CD8-positive, alpha-beta memory T cell (primary cell): ENCODE data around the gene GAREM1. TPM values are rescaled to one million over a fixed set of nuclear protein-coding genes. Genes with fewer than 3 reads are reported as not detected.

ENCODE experiments used
- CTCF ChIA-PET: fragments of 350-600 bp; sonication (Branson Sonifier 250); formaldehyde crosslinking; loops from one replicate; lab custom pipeline; 2021; ENCODE audit warnings: antibody characterized with exemption; lab: Charles Lee
- POLR2A ChIA-PET: fragments of 350-600 bp; sonication (Branson Sonifier 250); formaldehyde crosslinking; loops from one replicate; lab custom pipeline; 2021; ENCODE audit warnings: antibody characterized with exemption; lab: Charles Lee
- DNase-seq, 5 donors: peaks; one replicate each; pipeline versions ENCODE4 v3.0.0 to v3.0.0-alpha.2; 2020 to 2022; ENCODE audit warnings: mixed read lengths in 1 of 5
- H3K27ac ChIP-seq: one replicate; pipeline ENCODE4 v1.7.0; 2013; ENCODE audit warnings: low read depth, mild to moderate bottlenecking, low read length, moderate library complexity
- H3K27me3 ChIP-seq: 2 replicates; pipeline ENCODE4 v1.7.0; 2013; ENCODE audit warnings: low read length, mild to moderate bottlenecking; ENCODE audit not compliant: insufficient read depth, poor library complexity, severe bottlenecking
- H3K36me3 ChIP-seq: 2 replicates; pipeline ENCODE4 v1.7.0; 2013; ENCODE audit warnings: mild to moderate bottlenecking, low read length, moderate library complexity; ENCODE audit not compliant: insufficient read depth
- H3K4me1 ChIP-seq: 2 replicates; pipeline ENCODE4 v1.7.0; 2013; ENCODE audit warnings: mild to moderate bottlenecking, low read length, moderate library complexity; ENCODE audit not compliant: insufficient read depth
- H3K4me3 ChIP-seq: 2 replicates; pipeline ENCODE4 v1.7.0; 2013; ENCODE audit warnings: mild to moderate bottlenecking, low read length
- H3K9me3 ChIP-seq: 2 replicates; pipeline ENCODE4 v1.7.0; 2013; ENCODE audit warnings: mild to moderate bottlenecking, low read length
- H3K27ac Mint-ChIP-seq, 8 donors: one replicate each; pipeline ENCODE4 v1.8.0; 2020 to 2021; ENCODE audit warnings: mixed read lengths in 8 of 8, mild to moderate bottlenecking in 6 of 8, inconsistent platforms in 3 of 8, moderate library complexity in 3 of 8
- H3K27me3 Mint-ChIP-seq, 2 donors: one replicate each; pipeline ENCODE4 v1.8.0; 2020 to 2021; ENCODE audit warnings: mixed read lengths in 2 of 2, mild to moderate bottlenecking in 1 of 2, moderate library complexity in 1 of 2
- H3K36me3 Mint-ChIP-seq, 3 donors: one replicate each; pipeline ENCODE4 v1.8.0; 2020 to 2021; ENCODE audit warnings: mixed read lengths in 3 of 3, inconsistent platforms in 1 of 3, mild to moderate bottlenecking in 1 of 3
- H3K4me1 Mint-ChIP-seq, 3 donors: one replicate each; pipeline ENCODE4 v1.8.0; 2020 to 2021; ENCODE audit warnings: mixed read lengths in 3 of 3, inconsistent platforms in 1 of 3, mild to moderate bottlenecking in 1 of 3
- H3K4me3 Mint-ChIP-seq, 7 donors: one replicate each; pipeline ENCODE4 v1.8.0; 2020 to 2021; ENCODE audit warnings: mixed read lengths in 7 of 7, mild to moderate bottlenecking in 6 of 7, moderate library complexity in 4 of 7, inconsistent platforms in 2 of 7
- H3K9me3 Mint-ChIP-seq, 5 donors: one replicate each; pipeline ENCODE4 v1.8.0; 2020 to 2022; ENCODE audit warnings: mixed read lengths in 5 of 5, mild to moderate bottlenecking in 3 of 5, moderate library complexity in 2 of 5, inconsistent platforms in 1 of 5
- polyA plus RNA-seq: library from polyadenylated mRNA; unstranded; fragments of 300-500 nt; fragmentation: Illumina TruSeq; gene quantifications from one replicate; pipeline ENCODE4 v1.2.3, GENCODE V29; 2021
- total RNA-seq, 2 experiments: library from RNA; stranded (reverse); gene quantifications; one replicate each; pipeline ENCODE4 v1.2.3, GENCODE V29; 2021

Gene GAREM1
- total and polyA plus RNA-seq, 3 experiments from 2014 or later = not detected

GRCh38 chr18:32405588-32405987 is 65.1 kb downstream of the GAREM1 start:
- ChIA-PET CTCF (no interaction called here), POLR2A (no interaction called here)
- H3K9me3 Mint-ChIP-seq = peaks cover 0 to 14% (median 4%) of the 10 kb centered on the region in 5 donors
- H3K27me3 Mint-ChIP-seq = peaks cover 1 to 23% of the 10 kb centered on the region in 2 donors
- H3K4me3 ChIP-seq = no peak overlapping the region
- no peaks in the 10 kb centered on the region for H3K36me3 ChIP-seq
- no peak for DNase-seq
- H3K4me1 Mint-ChIP-seq = no peaks in the 10 kb centered on the region
- no peaks in the 10 kb centered on the region for H3K27me3 ChIP-seq
- no peak overlapping the region for H3K27ac Mint-ChIP-seq
- H3K4me1 ChIP-seq = no peaks in the 10 kb centered on the region
- no peaks in the 10 kb centered on the region for H3K36me3 Mint-ChIP-seq
- no peak overlapping the region for H3K4me3 Mint-ChIP-seq
- H3K9me3 ChIP-seq = no peaks in the 10 kb centered on the region
- no peak overlapping the region for H3K27ac ChIP-seq

DNA sequence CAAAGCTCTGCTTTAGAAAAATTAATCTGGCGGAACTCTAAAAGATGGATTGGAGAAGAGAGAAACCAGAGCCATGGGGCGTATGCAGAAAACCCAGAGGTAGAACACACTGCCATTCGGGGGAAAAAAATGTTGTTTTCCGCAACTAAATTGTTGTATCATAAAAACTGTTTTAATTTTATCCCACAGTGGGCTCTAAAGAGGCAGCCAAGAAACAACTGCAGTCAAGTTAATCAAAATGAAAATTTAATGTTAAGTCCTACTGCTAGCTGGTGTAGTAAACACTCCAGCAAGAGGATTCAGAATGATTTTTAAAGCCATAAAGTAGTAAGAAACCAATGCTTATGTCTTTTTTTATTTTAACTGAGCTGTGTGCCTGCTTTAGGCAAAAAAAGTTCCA is 69.1 kb downstream of the GAREM1 start:
- POLR2A ChIA-PET = no interaction called here
- Mint-ChIP-seq H3K9me3 (peaks cover 0 to 26% (median 8%) of the 10 kb centered on the region in 5 donors), H3K27me3 (peaks cover 1 to 6% of the 10 kb centered on the region in 2 donors), H3K4me1 (no peaks in the 10 kb centered on the region), H3K36me3 (no peaks in the 10 kb centered on the region), H3K4me3 (no peak overlapping the region), H3K27ac (no peak overlapping the region)
- no peak for DNase-seq
- Histone ChIP-seq H3K27ac (no peak overlapping the region), H3K27me3 (no peaks in the 10 kb centered on the region), H3K4me3 (no peak overlapping the region), H3K36me3 (no peaks in the 10 kb centered on the region), H3K9me3 (no peaks in the 10 kb centered on the region), H3K4me1 (no peaks in the 10 kb centered on the region)
- CTCF ChIA-PET = no interaction called here

GRCh38 chr18:32393407-32393806 is 77.3 kb downstream of the GAREM1 start:
- Histone ChIP-seq H3K4me1 (no peaks in the 10 kb centered on the region), H3K27me3 (no peaks in the 10 kb centered on the region), H3K9me3 (no peaks in the 10 kb centered on the region), H3K4me3 (no peak overlapping the region), H3K36me3 (no peaks in the 10 kb centered on the region), H3K27ac (no peak overlapping the region)
- Mint-ChIP-seq H3K36me3 (no peaks in the 10 kb centered on the region), H3K27me3 (peaks cover 0 to 15% of the 10 kb centered on the region in 2 donors), H3K4me1 (no peaks in the 10 kb centered on the region), H3K9me3 (peaks cover 0 to 12% (median 8%) of the 10 kb centered on the region in 5 donors), H3K4me3 (no peak overlapping the region), H3K27ac (no peak overlapping the region)
- POLR2A ChIA-PET = no interaction called here
- CTCF ChIA-PET = no interaction called here
- no peak for DNase-seq

- H3K4me1 Mint-ChIP-seq = no peaks in the 10 kb centered on the region
- DNase-seq = no peak
- H3K36me3 Mint-ChIP-seq = no peaks in the 10 kb centered on the region
- Histone ChIP-seq H3K27ac (no peak overlapping the region), H3K27me3 (no peaks in the 10 kb centered on the region), H3K36me3 (no peaks in the 10 kb centered on the region), H3K9me3 (no peaks in the 10 kb centered on the region), H3K4me1 (no peaks in the 10 kb centered on the region), H3K4me3 (no peak overlapping the region)
- CTCF ChIA-PET = no interaction called here
- no peak overlapping the region for H3K27ac Mint-ChIP-seq
- peaks cover 0 to 7% (median 2%) of the 10 kb centered on the region in 5 donors for H3K9me3 Mint-ChIP-seq
- H3K4me3 Mint-ChIP-seq = no peak overlapping the region
- POLR2A ChIA-PET = no interaction called here
- peaks cover 2 to 24% of the 10 kb centered on the region in 2 donors for H3K27me3 Mint-ChIP-seq
These were observed 79.6 kb downstream of the GAREM1 start for GRCh38 chr18:32391126-32391525.

DNA sequence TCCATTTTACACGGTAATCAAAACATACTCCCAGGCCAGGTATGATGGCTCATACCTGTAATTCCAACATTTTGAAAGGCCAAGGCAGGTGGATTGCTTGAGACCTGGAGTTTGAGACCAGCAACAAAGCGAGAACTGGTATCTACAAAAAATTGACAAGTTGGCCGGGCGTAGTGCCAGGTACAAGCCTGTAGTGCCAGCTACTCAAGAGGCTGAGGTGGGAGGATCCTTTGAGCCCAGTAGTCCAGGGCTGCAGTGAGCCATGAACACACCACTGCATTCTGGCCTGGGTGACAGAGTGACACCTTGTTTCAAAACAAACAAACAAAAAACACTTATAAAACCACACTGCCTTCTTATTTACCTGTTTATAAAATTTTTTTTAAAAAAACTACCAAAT is 80.8 kb downstream of the GAREM1 start:
- H3K4me3 Mint-ChIP-seq = no peak overlapping the region
- ChIA-PET CTCF (no interaction called here), POLR2A (no interaction called here)
- no peak overlapping the region for H3K27ac ChIP-seq
- H3K27ac Mint-ChIP-seq = no peak overlapping the region
- H3K27me3 Mint-ChIP-seq = peaks cover 2 to 21% of the 10 kb centered on the region in 2 donors
- H3K9me3 ChIP-seq = no peaks in the 10 kb centered on the region
- H3K27me3 ChIP-seq = no peaks in the 10 kb centered on the region
- no peaks in the 10 kb centered on the region for H3K36me3 ChIP-seq
- peaks cover 0 to 2% (median 2%) of the 10 kb centered on the region in 5 donors for H3K9me3 Mint-ChIP-seq
- no peaks in the 10 kb centered on the region for H3K36me3 Mint-ChIP-seq
- H3K4me1 ChIP-seq = no peaks in the 10 kb centered on the region
- no peak overlapping the region for H3K4me3 ChIP-seq
- DNase-seq = no peak
- no peaks in the 10 kb centered on the region for H3K4me1 Mint-ChIP-seq

GRCh38 chr18:32389191-32389590 is 81.5 kb downstream of the GAREM1 start:
- H3K4me1 Mint-ChIP-seq = no peaks in the 10 kb centered on the region
- H3K27me3 Mint-ChIP-seq = peaks cover 2 to 21% of the 10 kb centered on the region in 2 donors
- no peaks in the 10 kb centered on the region for H3K36me3 Mint-ChIP-seq
- Histone ChIP-seq H3K27ac (no peak overlapping the region), H3K27me3 (no peaks in the 10 kb centered on the region), H3K36me3 (no peaks in the 10 kb centered on the region), H3K4me1 (no peaks in the 10 kb centered on the region), H3K9me3 (no peaks in the 10 kb centered on the region), H3K4me3 (no peak overlapping the region)
- ChIA-PET CTCF (no interaction called here), POLR2A (no interaction called here)
- H3K4me3 Mint-ChIP-seq = no peak overlapping the region
- DNase-seq = no peak
- no peak overlapping the region for H3K27ac Mint-ChIP-seq
- peaks cover 0 to 2% (median 0%) of the 10 kb centered on the region in 5 donors for H3K9me3 Mint-ChIP-seq

GRCh38 chr18:32386471-32386870 is 84.2 kb downstream of the GAREM1 start:
- no peak overlapping the region for H3K27ac Mint-ChIP-seq
- no peaks in the 10 kb centered on the region for H3K4me1 Mint-ChIP-seq
- Histone ChIP-seq H3K4me1 (no peaks in the 10 kb centered on the region), H3K9me3 (no peaks in the 10 kb centered on the region), H3K36me3 (no peaks in the 10 kb centered on the region), H3K27me3 (no peaks in the 10 kb centered on the region), H3K4me3 (no peak overlapping the region), H3K27ac (no peak overlapping the region)
- H3K4me3 Mint-ChIP-seq = no peak overlapping the region
- peaks cover 8 to 20% of the 10 kb centered on the region in 2 donors for H3K27me3 Mint-ChIP-seq
- ChIA-PET CTCF (no interaction called here), POLR2A (no interaction called here)
- DNase-seq = no peak
- no peaks in the 10 kb centered on the region for H3K36me3 Mint-ChIP-seq
- peaks cover 0 to 4% (median 0%) of the 10 kb centered on the region in 5 donors for H3K9me3 Mint-ChIP-seq

- Histone ChIP-seq H3K9me3 (no peaks in the 10 kb centered on the region), H3K4me3 (no peak overlapping the region), H3K27me3 (no peaks in the 10 kb centered on the region), H3K4me1 (no peaks in the 10 kb centered on the region), H3K36me3 (no peaks in the 10 kb centered on the region), H3K27ac (no peak overlapping the region)
- Mint-ChIP-seq H3K36me3 (no peaks in the 10 kb centered on the region), H3K4me1 (no peaks in the 10 kb centered on the region), H3K4me3 (no peak overlapping the region), H3K27ac (no peak overlapping the region), H3K27me3 (peaks cover 14% of the 10 kb centered on the region in 2 donors), H3K9me3 (peaks cover 0 to 2% (median 0%) of the 10 kb centered on the region in 5 donors)
- no peak for DNase-seq
- POLR2A ChIA-PET = no interaction called here
- CTCF ChIA-PET = no interaction called here
These were observed 87.4 kb downstream of the GAREM1 start for GRCh38 chr18:32383050-32383819.
